PC-3 (cell line): ENCODE data around the gene PRDM11.

Experiments
- EZH2 ChIP-seq: fragments of 300-600 bp; sonication (generic); IDR thresholded peaks from one replicate; pipeline ENCODE4 v1.6.1; 2017; ENCODE audit warnings: antibody characterized with exemption, mild to moderate bottlenecking, low read length; ENCODE audit not compliant: unreplicated experiment
- EZH2phosphoT487 ChIP-seq: fragments of 300-600 bp; sonication (generic); IDR thresholded peaks from 2 replicates; pipeline ENCODE4 v1.6.1; 2018; ENCODE audit warnings: mild to moderate bottlenecking, antibody characterized with exemption, low read length, borderline replicate concordance
- TF ChIP-seq, protein P1 (sequence below): fragments of 300-600 bp; sonication (generic); conservative IDR thresholded peaks from 2 replicates; pipeline ENCODE4 v1.5.1; 2017; ENCODE audit warnings: antibody characterized with exemption, low read depth, mild to moderate bottlenecking, low read length

- TF ChIP-seq, protein P1, sequence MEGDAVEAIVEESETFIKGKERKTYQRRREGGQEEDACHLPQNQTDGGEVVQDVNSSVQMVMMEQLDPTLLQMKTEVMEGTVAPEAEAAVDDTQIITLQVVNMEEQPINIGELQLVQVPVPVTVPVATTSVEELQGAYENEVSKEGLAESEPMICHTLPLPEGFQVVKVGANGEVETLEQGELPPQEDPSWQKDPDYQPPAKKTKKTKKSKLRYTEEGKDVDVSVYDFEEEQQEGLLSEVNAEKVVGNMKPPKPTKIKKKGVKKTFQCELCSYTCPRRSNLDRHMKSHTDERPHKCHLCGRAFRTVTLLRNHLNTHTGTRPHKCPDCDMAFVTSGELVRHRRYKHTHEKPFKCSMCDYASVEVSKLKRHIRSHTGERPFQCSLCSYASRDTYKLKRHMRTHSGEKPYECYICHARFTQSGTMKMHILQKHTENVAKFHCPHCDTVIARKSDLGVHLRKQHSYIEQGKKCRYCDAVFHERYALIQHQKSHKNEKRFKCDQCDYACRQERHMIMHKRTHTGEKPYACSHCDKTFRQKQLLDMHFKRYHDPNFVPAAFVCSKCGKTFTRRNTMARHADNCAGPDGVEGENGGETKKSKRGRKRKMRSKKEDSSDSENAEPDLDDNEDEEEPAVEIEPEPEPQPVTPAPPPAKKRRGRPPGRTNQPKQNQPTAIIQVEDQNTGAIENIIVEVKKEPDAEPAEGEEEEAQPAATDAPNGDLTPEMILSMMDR: peak; percentile 85
- TF ChIP-seq EZH2: no peak
- TF ChIP-seq EZH2phosphoT487: no peak
Measured at GRCh38 chr11:45252134-45252856, 105.9 kb downstream of the PRDM11 start.
